Right lobe of liver (tissue), 4 donors: ENCODE results near the gene GREB1.

ENCODE experiments used
- POLR2A ChIP-seq: fragments of 450-650 bp; IDR thresholded peaks from one replicate; pipeline ENCODE4 v1.6.1; 2017; ENCODE audit warnings: antibody characterized with exemption, mild to moderate bottlenecking
- TF ChIP-seq, protein P1 (sequence below), 4 donors: fragments of 200-600 bp in 3 of 4; fragments of 450-650 bp in 1 of 4; IDR thresholded peaks; one replicate each; pipeline versions ENCODE4 v1.5.1 to v1.8.0; 2016 to 2022; ENCODE audit warnings: antibody characterized with exemption in 4 of 4, mild to moderate bottlenecking in 2 of 4
- donor health status: DM: no; HTN: no; CAD: no.
- donor health status: DM: no; HTN: no; CAD: no.
- donor health status: DM: no; HTN: yes; CAD: no.

DNA sequence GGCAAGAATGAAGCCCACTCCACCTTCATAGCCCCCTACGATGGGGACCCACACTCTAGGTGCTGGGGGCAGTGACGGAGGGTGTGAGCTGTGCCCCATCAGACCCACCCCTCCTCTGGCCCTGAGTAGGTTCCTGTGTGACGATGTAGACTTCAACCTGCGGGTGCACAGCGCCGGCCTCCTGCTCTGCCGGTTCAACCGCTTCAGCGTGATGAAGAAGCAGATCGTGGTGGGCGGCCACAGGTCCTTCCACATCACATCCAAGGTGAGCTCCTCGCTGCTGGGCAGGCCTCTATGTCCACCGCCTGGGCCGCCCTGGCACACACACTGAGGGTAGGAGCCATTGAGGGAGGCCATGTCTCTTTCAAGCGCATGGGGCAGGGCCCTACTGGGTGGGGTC, 101.3 kb downstream of the GREB1 start:
- TF ChIP-seq, protein P1, sequence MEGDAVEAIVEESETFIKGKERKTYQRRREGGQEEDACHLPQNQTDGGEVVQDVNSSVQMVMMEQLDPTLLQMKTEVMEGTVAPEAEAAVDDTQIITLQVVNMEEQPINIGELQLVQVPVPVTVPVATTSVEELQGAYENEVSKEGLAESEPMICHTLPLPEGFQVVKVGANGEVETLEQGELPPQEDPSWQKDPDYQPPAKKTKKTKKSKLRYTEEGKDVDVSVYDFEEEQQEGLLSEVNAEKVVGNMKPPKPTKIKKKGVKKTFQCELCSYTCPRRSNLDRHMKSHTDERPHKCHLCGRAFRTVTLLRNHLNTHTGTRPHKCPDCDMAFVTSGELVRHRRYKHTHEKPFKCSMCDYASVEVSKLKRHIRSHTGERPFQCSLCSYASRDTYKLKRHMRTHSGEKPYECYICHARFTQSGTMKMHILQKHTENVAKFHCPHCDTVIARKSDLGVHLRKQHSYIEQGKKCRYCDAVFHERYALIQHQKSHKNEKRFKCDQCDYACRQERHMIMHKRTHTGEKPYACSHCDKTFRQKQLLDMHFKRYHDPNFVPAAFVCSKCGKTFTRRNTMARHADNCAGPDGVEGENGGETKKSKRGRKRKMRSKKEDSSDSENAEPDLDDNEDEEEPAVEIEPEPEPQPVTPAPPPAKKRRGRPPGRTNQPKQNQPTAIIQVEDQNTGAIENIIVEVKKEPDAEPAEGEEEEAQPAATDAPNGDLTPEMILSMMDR (IDR thresholded peaks at IDR 0.05) = no peak
- TF ChIP-seq POLR2A = no peak
